NCI-H2227 treated with DMSO at 0.1 percent for 48 hours (cell line): ENCODE measurements around the gene STK11IP.
A peak's percentile ranks its signal among the peaks of the same experiment; 100 is the strongest.

Source experiments
- DNase-seq: peaks from one replicate; lab custom pipeline; 2025; lab: John Stamatoyannopoulos, UW

STK11IP gene

GRCh38 chr2:219581346-219581745 lies 16.3 kb upstream of the STK11IP start:
- DNase-seq = no peak

GRCh38 chr2:219591091-219591490 lies 6.6 kb upstream of the STK11IP start:
- no peak for DNase-seq

DNA sequence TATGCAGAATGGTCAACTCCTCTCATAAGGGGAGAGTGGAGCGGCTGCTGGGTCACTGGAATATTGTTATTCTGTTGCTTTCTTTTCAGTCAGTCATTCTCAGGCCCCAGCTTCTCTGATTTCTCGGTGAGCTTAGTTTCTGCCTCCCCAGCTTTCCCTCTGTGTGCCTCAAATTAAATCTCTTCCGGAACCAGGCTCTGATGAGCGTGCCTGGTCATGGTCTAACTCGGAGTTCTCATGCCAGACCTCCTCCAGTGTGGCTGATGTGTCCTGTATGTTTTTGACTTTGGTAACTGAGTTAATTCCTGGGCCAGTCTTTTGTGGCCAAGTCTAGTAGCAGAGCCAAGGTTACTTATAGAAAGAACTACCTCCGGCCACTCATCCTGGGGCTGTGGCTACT lies 4.9 kb upstream of the STK11IP start:
- no peak for DNase-seq

DNA sequence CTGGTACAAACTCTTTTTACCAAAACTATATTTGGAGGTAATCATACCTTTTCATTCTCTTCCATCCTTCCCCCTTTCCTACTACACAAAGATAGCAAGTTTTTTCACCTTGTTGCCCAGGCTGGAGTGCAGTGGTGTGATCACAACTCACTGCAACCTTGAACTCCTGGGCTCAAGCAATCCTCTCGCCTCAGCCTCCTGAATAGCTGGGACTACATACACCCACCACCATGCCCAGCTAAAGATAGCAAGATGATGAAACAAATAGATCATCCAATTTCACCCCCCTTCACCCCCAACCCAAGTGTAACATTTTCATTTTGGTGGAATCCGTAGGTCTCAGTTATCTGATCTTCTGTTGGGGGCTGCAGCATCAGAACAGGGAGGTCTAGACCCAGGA lies 4.5 kb upstream of the STK11IP start:
- DNase-seq = no peak

DNA sequence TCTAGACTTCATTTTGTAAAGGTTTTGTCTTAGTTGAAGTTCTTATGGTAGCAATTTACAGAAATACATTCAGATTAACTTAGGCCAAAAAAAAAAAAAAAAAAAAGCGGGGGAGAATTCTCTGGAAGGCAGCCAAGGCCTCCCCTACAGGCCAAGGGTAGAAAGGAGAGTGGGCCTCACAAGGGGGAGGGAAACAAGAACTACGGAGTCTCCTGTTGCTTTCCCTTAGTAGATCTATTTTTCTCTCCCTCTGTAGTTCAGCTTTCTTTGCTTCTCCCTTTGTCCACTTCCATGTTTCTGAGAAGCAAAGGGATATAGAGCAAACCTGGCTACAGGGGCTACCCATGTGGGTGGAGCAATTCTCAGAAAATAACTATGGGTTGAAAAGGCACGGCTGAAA lies 2.4 kb upstream of the STK11IP start:
- DNase-seq = peak; percentile 68

DNA sequence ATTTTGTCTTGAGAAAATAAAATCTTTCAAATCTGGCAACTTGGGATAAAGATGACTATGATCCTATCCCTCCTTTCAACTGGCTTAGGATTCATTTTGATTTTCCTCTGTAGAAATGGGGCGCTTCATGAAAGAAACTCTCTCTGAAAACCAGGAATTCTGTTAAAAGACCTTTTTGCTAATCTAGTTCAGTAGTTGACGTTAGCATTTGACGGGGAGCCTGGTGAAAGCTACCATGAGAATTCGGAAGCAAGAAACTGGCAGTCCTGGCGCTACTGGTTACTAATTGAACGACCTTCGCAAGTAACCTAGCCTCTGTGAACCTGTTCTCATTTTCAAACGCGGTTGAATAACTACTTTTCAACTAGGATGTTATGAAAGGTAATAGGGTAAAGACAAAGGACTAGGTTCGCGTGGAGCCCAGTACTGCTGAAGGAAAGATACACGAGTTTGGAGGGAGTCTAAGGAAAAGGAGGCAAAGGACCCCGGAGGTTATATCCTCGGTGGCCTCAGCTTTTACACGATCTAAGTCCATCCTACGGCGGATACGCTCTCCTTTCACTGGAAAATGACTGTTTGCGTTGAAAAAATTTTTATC lies 604 bp upstream of the STK11IP start:
- peak; percentile 62 for DNase-seq

GRCh38 chr2:219598308-219599078 lies 836 bp downstream of the STK11IP start:
- DNase-seq = no peak

- no peak for DNase-seq
These were observed 6.1 kb downstream of the STK11IP start for GRCh38 chr2:219603771-219604170.

GRCh38 chr2:219605607-219605954 lies 7.9 kb downstream of the STK11IP start:
- no peak for DNase-seq

GRCh38 chr2:219607931-219608330 lies 10.3 kb downstream of the STK11IP start:
- no peak for DNase-seq

GRCh38 chr2:219608399-219608964 lies 10.8 kb downstream of the STK11IP start:
- DNase-seq = no peak

DNA sequence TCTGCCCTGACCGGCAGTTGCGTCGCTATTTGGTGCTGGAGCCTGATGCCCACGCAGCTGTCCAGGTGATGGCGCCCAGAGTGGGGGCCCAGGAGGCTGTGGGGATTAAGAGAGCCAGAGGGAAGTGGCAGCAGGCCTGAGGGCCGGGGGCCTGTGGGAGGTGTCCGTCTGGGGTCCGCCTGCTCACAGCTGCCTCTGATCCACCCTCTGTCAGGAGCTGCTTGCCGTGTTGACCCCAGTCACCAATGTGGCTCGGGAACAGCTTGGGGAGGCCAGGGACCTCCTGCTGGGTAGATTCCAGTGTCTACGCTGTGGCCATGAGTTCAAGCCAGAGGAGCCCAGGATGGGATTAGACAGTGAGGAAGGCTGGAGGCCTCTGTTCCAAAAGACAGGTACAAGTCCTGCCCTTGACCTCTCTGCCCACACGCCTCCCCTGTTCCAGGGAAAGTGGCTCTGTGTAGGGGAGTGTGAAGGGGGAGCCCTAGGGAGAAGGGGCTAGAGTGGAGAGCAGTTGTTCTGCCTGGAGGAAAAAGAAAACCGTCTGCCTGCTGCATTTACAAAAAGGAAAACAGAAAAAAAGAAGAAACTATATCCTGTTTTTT lies 11.6 kb downstream of the STK11IP start:
- DNase-seq = no peak

GRCh38 chr2:219611306-219611705 lies 13.6 kb downstream of the STK11IP start:
- DNase-seq = no peak

DNA sequence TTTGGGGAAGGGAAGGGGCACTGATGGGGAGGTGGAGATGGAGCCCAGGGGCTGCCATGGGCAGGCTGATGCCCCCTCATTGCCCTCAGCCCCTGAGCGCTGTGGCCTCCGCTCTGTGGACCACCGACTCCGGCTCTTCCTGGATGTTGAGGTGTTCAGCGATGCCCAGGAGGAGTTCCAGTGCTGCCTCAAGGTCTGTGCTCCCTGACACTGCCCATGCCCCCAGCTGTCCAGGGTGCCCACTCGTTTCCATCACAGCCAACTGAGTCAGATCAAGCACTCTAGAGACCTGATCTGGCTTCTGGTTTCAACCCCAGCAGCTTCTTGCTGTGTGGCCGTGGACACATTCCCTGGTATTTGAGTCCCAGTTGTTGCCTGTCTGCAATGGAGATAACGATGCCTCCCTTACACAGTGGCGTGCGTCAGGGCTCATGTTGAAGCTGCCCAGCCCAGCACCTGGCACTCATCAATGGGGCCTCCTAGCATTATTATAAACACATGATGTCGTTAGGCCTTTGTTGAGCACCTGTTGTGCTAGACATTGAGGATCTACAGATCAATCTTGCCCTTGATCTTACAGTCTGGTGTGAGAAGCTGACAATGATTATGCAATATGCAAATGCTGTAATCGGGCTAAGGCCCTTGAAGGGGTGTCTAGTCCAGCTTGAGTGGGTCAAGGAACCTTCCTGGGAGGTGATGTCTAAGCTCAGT lies 14.4 kb downstream of the STK11IP start:
- DNase-seq = no peak

- DNase-seq = no peak
These were observed 15.1 kb downstream of the STK11IP start for GRCh38 chr2:219612577-219613286.

DNA sequence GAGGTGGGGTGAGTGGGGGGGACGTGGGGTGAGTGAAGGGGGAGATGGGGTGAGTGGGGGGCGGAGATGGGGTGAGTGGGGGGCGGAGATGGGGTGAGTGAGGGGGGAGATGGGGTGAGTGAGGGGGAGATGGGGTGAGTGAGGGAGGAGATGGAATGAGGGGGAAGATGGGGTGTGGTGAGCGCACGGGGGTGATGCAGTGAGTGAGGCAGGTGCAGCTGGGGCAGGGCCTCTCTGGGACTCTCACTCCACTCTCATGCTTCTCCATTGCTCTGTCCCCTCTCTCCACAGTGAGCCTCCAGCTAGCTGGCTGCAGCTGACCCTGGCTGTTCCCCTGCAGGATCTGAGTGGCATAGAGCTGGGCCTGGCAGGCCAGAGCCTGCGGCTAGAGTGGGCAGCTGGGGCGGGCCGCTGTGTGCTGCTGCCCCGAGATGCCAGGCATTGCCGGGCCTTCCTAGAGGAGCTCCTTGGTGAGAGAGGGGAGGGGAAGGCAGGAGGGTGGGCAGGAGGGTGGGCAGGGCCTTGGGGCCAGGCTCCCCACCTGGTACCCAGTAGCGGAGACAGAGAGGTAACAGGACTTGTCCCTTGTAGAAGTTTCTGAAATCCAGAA lies 15.9 kb downstream of the STK11IP start:
- no peak for DNase-seq

- DNase-seq = no peak
These were observed 16.6 kb downstream of the STK11IP start for GRCh38 chr2:219614076-219614860.

DNA sequence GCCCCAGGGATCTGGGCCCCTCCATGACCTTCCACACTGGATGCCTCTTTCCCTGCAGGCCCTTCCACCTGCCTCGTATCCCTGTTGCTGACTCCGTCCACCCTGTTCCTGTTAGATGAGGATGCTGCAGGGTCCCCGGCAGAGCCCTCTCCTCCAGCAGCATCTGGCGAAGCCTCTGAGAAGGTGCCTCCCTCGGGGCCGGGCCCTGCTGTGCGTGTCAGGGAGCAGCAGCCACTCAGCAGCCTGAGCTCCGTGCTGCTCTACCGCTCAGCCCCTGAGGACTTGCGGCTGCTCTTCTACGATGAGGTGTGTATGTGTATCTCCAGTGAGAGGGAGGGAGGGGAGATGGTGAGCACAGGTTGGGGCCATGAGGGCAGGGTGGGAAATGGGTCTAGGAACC lies 17.4 kb downstream of the STK11IP start:
- DNase-seq = no peak

DNA sequence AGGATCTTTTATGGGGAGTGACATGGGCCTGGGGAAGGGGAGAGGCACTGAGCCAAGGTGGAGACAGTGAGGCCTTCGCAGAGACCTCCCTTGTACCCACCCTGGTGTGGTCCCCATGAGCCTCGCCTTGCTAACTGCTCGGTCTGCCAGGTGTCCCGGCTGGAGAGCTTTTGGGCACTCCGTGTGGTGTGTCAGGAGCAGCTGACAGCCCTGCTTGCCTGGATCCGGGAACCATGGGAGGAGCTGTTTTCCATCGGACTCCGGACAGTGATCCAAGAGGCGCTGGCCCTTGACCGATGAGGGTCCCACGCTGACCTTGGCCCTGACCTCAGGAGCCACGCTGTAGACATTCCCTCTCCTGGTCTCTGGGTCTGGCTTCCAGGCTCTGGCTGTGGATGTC lies 18.2 kb downstream of the STK11IP start:
- no peak for DNase-seq

- DNase-seq = no peak
These were observed 18.9 kb downstream of the STK11IP start for GRCh38 chr2:219616550-219616949.

DNA sequence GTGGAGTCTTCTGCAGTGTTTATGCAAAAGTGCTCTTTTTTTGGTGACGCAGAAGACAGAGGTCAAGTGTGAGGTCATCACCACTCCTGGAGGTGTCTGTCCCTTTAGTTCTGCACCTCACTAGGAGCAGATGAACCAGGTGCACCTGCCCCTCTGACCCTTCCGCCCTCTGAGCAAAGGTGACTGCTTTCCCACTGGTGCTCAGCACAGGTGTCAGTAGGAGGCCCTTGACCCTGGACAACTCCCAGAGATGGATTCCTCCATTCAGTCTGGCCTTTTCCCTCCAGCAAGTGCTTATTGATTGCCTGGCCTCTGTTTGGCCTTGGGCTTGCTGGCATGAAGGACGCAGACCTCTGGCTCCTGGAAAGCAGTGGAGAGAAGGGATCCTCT lies 21.1 kb downstream of the STK11IP start:
- DNase-seq = no peak
